Measurements from ENCODE around the gene RYR1.
"Not testable (repeated sequence)": the region's sequence is repeated elsewhere in the genome, so short reads cannot be mapped to it uniquely, and the experiment has no call there.

The RYR1 gene

GRCh38 chr19:38602856-38603255 is 169.4 kb downstream of the RYR1 start:
- in situ Hi-C loops (cut with HindIII; ENCODE audit: low sequenced_read_pairs): not testable (repeated sequence)

GRCh38 chr19:38606131-38606530 is 172.6 kb downstream of the RYR1 start:
- in situ Hi-C loops (cut with HindIII; ENCODE audit: low sequenced_read_pairs): no loop called here

GRCh38 chr19:38614289-38614688 is 180.8 kb downstream of the RYR1 start:
- in situ Hi-C loops (cut with HindIII; ENCODE audit: low sequenced_read_pairs): no loop called here

- in situ Hi-C loops (cut with HindIII; ENCODE audit: low sequenced_read_pairs): no loop called here
These were observed 181.6 kb downstream of the RYR1 start for GRCh38 chr19:38615007-38615581.

- in situ Hi-C loops (cut with HindIII; ENCODE audit: low sequenced_read_pairs): no loop called here
These were observed 182.8 kb downstream of the RYR1 start for GRCh38 chr19:38616265-38616664.

- in situ Hi-C loops (cut with HindIII; ENCODE audit: low sequenced_read_pairs): no loop called here
These were observed 183.8 kb downstream of the RYR1 start for GRCh38 chr19:38617283-38617763.

GRCh38 chr19:38617764-38618589 is 184.5 kb downstream of the RYR1 start, which contains the start of gene MAP4K1:
Gene MAP4K1, minus strand, starts transcription at chr19:38617953. Its CDS starts 58 bp downstream, at chr19:38617895.
- in situ Hi-C loops (cut with HindIII; ENCODE audit: low sequenced_read_pairs): no loop called here

GRCh38 chr19:38618590-38619360 is 185.3 kb downstream of the RYR1 start, which contains the start of gene EIF3K:
Gene EIF3K, plus strand, starts transcription at chr19:38619188. Its CDS starts 81 bp downstream, at chr19:38619269.
- in situ Hi-C loops (cut with HindIII; ENCODE audit: low sequenced_read_pairs): no loop called here

GRCh38 chr19:38619361-38620174 is 186.1 kb downstream of the RYR1 start:
- in situ Hi-C loops (cut with HindIII; ENCODE audit: low sequenced_read_pairs): no loop called here

GRCh38 chr19:38624822-38625221 is 191.3 kb downstream of the RYR1 start:
- in situ Hi-C loops (cut with HindIII; ENCODE audit: low sequenced_read_pairs): no loop called here

GRCh38 chr19:38626401-38626800 is 192.9 kb downstream of the RYR1 start:
- in situ Hi-C loops (cut with HindIII; ENCODE audit: low sequenced_read_pairs): no loop called here

GRCh38 chr19:38629568-38629967 is 196.1 kb downstream of the RYR1 start:
- in situ Hi-C loops (cut with HindIII; ENCODE audit: low sequenced_read_pairs): no loop called here

GRCh38 chr19:38631301-38631700 is 197.8 kb downstream of the RYR1 start:
- in situ Hi-C loops (cut with HindIII; ENCODE audit: low sequenced_read_pairs): not testable (repeated sequence)

GRCh38 chr19:38631811-38632475 is 198.5 kb downstream of the RYR1 start:
- in situ Hi-C loops (cut with HindIII; ENCODE audit: low sequenced_read_pairs): not testable (repeated sequence)

- in situ Hi-C loops (cut with HindIII; ENCODE audit: low sequenced_read_pairs): no loop called here
These were observed 199.2 kb downstream of the RYR1 start for GRCh38 chr19:38632476-38633213.

- in situ Hi-C loops (cut with HindIII; ENCODE audit: low sequenced_read_pairs): no loop called here
These were observed 201.4 kb downstream of the RYR1 start for GRCh38 chr19:38634757-38635482.

GRCh38 chr19:38635483-38636399 is 202.2 kb downstream of the RYR1 start:
- in situ Hi-C loops (cut with HindIII; ENCODE audit: low sequenced_read_pairs): no loop called here
